ENCODE results near the gene SLC12A4.

The SLC12A4 gene

GRCh38 chr16:67945392-67945933 lies 23.0 kb downstream of the SLC12A4 start:
- Mint-ChIP-seq H3K4me1 (no peaks in the 10 kb centered on the region), H3K27ac (no peak overlapping the region), H3K4me3 (no peak overlapping the region), H3K36me3 (ENCODE audit: low read depth) (peaks cover 10% of the 10 kb centered on the region), H3K27me3 (ENCODE audit: low read depth) (no peaks in the 10 kb centered on the region), H3K9me3 (no peaks in the 10 kb centered on the region)
- no peak for TF ChIP-seq CTCF (IDR thresholded peaks at IDR 0.05; ENCODE audit: unreplicated experiment in 3 of 3)

DNA sequence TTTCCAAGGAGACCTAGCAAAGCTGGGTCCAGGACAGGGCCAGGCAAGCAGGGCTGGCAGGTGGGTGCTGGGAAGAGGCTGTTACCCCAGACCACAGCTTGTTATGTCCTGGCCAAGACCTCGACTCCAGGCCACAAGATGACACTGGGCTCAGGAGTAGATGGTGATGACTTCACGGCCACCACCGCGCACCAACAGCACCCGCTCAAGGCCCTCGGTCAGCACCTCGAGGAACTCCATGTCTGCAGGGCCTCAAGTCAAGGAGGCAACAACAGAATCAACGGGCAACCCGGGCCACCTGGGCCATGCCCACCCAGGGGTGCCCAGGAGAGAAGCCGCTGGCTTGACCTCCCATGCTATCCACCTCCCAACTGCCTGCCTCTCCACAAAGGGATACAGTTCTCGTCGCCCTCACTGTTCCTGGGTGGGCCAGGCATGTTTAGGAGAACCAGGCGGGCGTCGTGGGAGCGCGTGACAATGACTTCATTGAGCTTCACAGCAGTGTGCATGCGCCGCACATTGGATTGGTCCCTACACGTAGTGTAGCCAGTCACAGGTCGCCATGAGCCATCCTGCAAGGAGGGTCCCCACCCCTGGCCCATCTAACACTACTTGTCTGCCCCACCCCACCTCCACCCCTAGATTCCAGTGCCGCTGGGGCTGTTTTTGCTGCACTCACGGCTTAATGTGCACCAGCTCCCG lies 23.6 kb downstream of the SLC12A4 start:
- Mint-ChIP-seq H3K4me3 (no peak overlapping the region), H3K4me1 (no peaks in the 10 kb centered on the region), H3K27me3 (ENCODE audit: low read depth) (no peaks in the 10 kb centered on the region), H3K36me3 (ENCODE audit: low read depth) (peaks cover 10% of the 10 kb centered on the region), H3K27ac (peak overlapping the region in 1 of 3 experiments; percentile 29), H3K9me3 (no peaks in the 10 kb centered on the region)
- TF ChIP-seq CTCF (IDR thresholded peaks at IDR 0.05; ENCODE audit: unreplicated experiment in 3 of 3), result no peak

- Mint-ChIP-seq H3K27me3 (ENCODE audit: low read depth) (no peaks in the 10 kb centered on the region), H3K4me3 (no peak within 1 kb of the TSS), H3K4me1 (no peaks in the 10 kb centered on the region), H3K36me3 (ENCODE audit: low read depth) (peaks cover 10% of the 10 kb centered on the region), H3K9me3 (no peaks in the 10 kb centered on the region), H3K27ac (peak within 1 kb of the TSS in 1 of 3 experiments; percentile 29)
- TF ChIP-seq CTCF (IDR thresholded peaks at IDR 0.05; ENCODE audit: unreplicated experiment in 3 of 3), result no peak
These were observed 24.6 kb downstream of the SLC12A4 start, which contains the start of gene LCAT for GRCh38 chr16:67943619-67944504. Gene LCAT, minus strand, starts transcription at chr16:67944120. Its CDS starts 19 bp downstream, at chr16:67944101.

DNA sequence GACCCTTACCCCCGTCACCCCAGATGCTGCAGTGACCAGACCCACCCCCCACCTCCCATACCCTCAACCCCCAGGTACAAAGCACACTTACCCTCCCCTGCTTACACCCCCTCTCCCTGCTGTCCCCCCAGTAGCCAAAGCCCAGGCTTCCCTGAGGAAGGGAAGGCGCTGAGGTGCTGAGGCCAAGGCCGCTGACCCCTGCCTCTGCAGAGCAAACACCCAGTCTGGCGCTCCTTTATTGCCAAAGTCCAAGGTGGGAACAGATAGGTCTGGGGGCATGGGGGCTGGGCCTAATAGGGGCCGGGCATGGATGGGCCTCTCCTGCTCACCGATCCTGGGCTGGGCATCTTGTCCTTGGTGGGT lies 25.2 kb downstream of the SLC12A4 start:
- TF ChIP-seq CTCF (IDR thresholded peaks at IDR 0.05; ENCODE audit: unreplicated experiment in 3 of 3), result no peak
- no peak overlapping the region for H3K4me3 Mint-ChIP-seq
- peaks cover 10% of the 10 kb centered on the region for H3K36me3 Mint-ChIP-seq (ENCODE audit: low read depth)
- H3K27ac Mint-ChIP-seq, result no peak overlapping the region
- H3K4me1 Mint-ChIP-seq, result no peaks in the 10 kb centered on the region
- H3K9me3 Mint-ChIP-seq, result no peaks in the 10 kb centered on the region
- no peaks in the 10 kb centered on the region for H3K27me3 Mint-ChIP-seq (ENCODE audit: low read depth)

DNA sequence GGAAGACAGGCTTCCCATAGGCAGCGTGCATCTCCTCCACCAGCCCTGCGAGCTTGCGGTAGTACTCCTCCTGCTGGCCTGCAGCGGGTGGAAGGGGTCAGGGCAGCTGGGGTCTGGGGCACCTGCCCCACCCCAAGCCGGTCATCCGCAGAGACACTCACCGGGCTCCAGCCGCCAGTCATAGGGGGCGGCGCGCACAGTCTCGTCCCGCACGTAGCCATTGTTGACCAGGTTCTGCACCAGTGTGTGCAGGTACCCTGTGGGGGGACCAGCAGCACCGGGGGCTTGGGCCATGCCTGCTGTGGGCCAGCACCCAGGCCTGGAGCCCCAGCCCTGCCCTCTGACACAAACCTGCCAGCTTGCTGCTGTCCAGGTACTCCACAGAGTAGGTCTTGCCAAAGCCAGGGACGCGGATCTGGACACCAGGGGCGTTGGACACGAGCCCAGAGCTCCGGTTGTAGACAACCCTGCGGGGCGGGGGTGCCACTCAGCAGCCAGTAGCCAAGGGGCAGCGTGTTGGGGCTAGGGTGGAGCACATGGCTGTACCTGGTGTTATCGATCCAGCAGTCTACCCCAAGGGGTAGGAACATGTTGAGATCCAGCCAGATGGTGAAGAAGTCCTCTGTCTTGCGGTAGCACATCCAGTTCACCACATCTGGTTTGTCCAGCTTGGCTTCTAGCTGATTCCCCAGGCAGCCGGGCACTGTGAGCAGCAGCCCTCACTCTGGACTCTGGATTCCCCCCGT lies 25.8 kb downstream of the SLC12A4 start:
- H3K4me3 Mint-ChIP-seq, result no peak overlapping the region
- H3K36me3 Mint-ChIP-seq (ENCODE audit: low read depth), result peaks cover 10% of the 10 kb centered on the region
- H3K9me3 Mint-ChIP-seq, result no peaks in the 10 kb centered on the region
- no peaks in the 10 kb centered on the region for H3K27me3 Mint-ChIP-seq (ENCODE audit: low read depth)
- no peaks in the 10 kb centered on the region for H3K4me1 Mint-ChIP-seq
- TF ChIP-seq CTCF (IDR thresholded peaks at IDR 0.05; ENCODE audit: unreplicated experiment in 3 of 3), result no peak
- no peak overlapping the region for H3K27ac Mint-ChIP-seq
